Measurements from ENCODE around the gene CYTH4. TPM values are rescaled to one million over a fixed set of nuclear protein-coding genes. Genes with fewer than 3 reads are reported as not detected.

The CYTH4 gene
- total and polyA plus RNA-seq, 10 of the 15 experiments (the other 5 are each of a cell fraction or from before 2014, with no cell fraction given) = 1.5 to 27.3 (median 16.9) TPM

GRCh38 chr22:37317698-37318210 lies 35.4 kb downstream of the CYTH4 start:
- no peak for DNase-seq (ENCODE audit: low read depth, low spot score)
- SMC1A ChIA-PET (ENCODE audit: uncharacterized antibody, unreplicated experiment) = interaction anchor here (0.7 to 7.5 kb wide), 14 partner anchors 14 to 274 kb away, joined by 3 to 65 read pairs (median 6); partner anchors contain the start of gene ELFN2
- no peak overlapping the region for H3K4me3 ChIP-seq
- H3K27ac ChIP-seq (ENCODE audit: control insufficient read depth, insufficient read depth) = no peak overlapping the region
- RAD21 ChIA-PET (ENCODE audit: unreplicated experiment) = interaction anchor here (0.7 to 5.7 kb wide), 13 partner anchors 8 to 249 kb away, joined by 3 to 44 read pairs (median 6); no protein-coding TSS in a partner anchor
- H2AFZ ChIP-seq (ENCODE audit: control insufficient read depth, low read depth, low read length) = no peak overlapping the region
- no peaks in the 10 kb centered on the region for H3K9me3 ChIP-seq (replicated peaks; ENCODE audit: control insufficient read depth, insufficient read depth, low read length)
- no TSS peak for BruUV-seq (replicated peaks)
- in situ Hi-C loops (cut with MboI) = loop anchor here (5.0 kb wide), 1 partner anchor 140 kb away; no protein-coding TSS in a partner anchor
- H3K9ac ChIP-seq (ENCODE audit: control insufficient read depth, insufficient read depth, low read length) = no peak overlapping the region
- no peaks in the 10 kb centered on the region; a peak in 1 of 4 replicates for H3K36me3 ChIP-seq (ENCODE audit: control insufficient read depth in 2 of 2, insufficient read depth in 2 of 2, low read length in 1 of 2)
- no peak for FAIRE-seq
- no peak for ATAC-seq
- CTCF ChIA-PET = interaction anchor here (1.0 to 10.1 kb wide), 22 partner anchors 14 to 275 kb away, joined by 3 to 181 read pairs (median 5); no protein-coding TSS in a partner anchor
- peaks cover 0 to 1% of the 10 kb centered on the region in 2 experiments; a peak in 2 of 4 replicates for H3K27me3 ChIP-seq (replicated peaks in 1 of 2; ENCODE audit: control insufficient read depth in 2 of 2, insufficient read depth in 2 of 2, low read length in 1 of 2)
- no peaks in the 10 kb centered on the region for H4K20me1 ChIP-seq (ENCODE audit: control insufficient read depth, insufficient read depth)
- POLR2A ChIA-PET = interaction anchor here (0.9 to 1.4 kb wide), 2 partner anchors 50 to 116 kb away, joined by 3 to 4 read pairs; no protein-coding TSS in a partner anchor
- no peak overlapping the region for H3K4me2 ChIP-seq (ENCODE audit: control insufficient read depth, insufficient read depth)
- H3K79me2 ChIP-seq (ENCODE audit: control insufficient read depth, insufficient read depth, low read length) = no peaks in the 10 kb centered on the region
- 14% methylated on average over 6 of the region's 6 CpGs for WGBS (ENCODE audit: insufficient coverage, insufficient replicate concordance, low lambda C conversion rate, missing lambda C conversion rate)
- intact Hi-C loops (cut with micrococcal nuclease; ENCODE audit: unreplicated experiment) = loop anchor here (1.0 to 10.0 kb wide), 4 partner anchors 51 to 247 kb away; partner anchors contain the start of gene CDC42EP1
- peaks cover 18% of the 10 kb centered on the region for H3K4me1 ChIP-seq (ENCODE audit: control insufficient read depth, insufficient read depth, low read length)
- TF ChIP-seq RB1 (IDR thresholded peaks at IDR 0.05; ENCODE audit: borderline replicate concordance) (no peak), BRCA1 (IDR thresholded peaks at IDR 0.05; ENCODE audit: low read depth, low read length) (no peak), CHD1 (IDR thresholded peaks at IDR 0.05; ENCODE audit: low read depth, low read length) (no peak), BCLAF1 (IDR thresholded peaks at IDR 0.05) (no peak), RELA (IDR thresholded peaks at IDR 0.05; ENCODE audit: borderline replicate concordance, partially characterized antibody) (no peak), PKNOX1 (IDR thresholded peaks at IDR 0.05) (no peak), SRF (IDR thresholded peaks at IDR 0.05; ENCODE audit: low read depth in 2 of 2, low read length in 2 of 2) (no peak), SIN3A (IDR thresholded peaks at IDR 0.05; ENCODE audit: low read depth, low read length) (no peak), NFXL1 (IDR thresholded peaks at IDR 0.05; ENCODE audit: borderline replicate concordance) (no peak), WRNIP1 (IDR thresholded peaks at IDR 0.05; ENCODE audit: borderline replicate concordance, low read depth, low read length) (no peak), STAT1 (conservative IDR thresholded peaks at IDR 0.05) (no peak), SREBF2 (IDR thresholded peaks at IDR 0.05; ENCODE audit: low read length) (no peak), MYC (IDR thresholded peaks at IDR 0.05; ENCODE audit: insufficient read depth, insufficient read length, insufficient replicate concordance, low read length, severe bottlenecking) (no peak), EZH2 (IDR thresholded peaks at IDR 0.05; ENCODE audit: borderline replicate concordance, control insufficient read depth, low read depth, low read length) (no peak), JUND (IDR thresholded peaks at IDR 0.05; ENCODE audit: low read depth, low read length) (no peak), RAD21 (IDR thresholded peaks at IDR 0.05; ENCODE audit: insufficient read depth, low read depth, low read length) (no peak), PBX3 (IDR thresholded peaks at IDR 0.05; ENCODE audit: insufficient replicate concordance, low read depth, low read length) (no peak)

Measured in GM12878 (cell line).